NCI-H446 treated with DMSO at 0.1 percent for 48 hours (cell line): ENCODE data around the gene RPS8.
"Not testable (repeated sequence)": the region's sequence is repeated elsewhere in the genome, so short reads cannot be mapped to it uniquely, and the experiment has no call there.

Experiments used
- DNase-seq: peaks from one replicate; lab custom pipeline; 2025; lab: John Stamatoyannopoulos, UW

The RPS8 gene

DNA sequence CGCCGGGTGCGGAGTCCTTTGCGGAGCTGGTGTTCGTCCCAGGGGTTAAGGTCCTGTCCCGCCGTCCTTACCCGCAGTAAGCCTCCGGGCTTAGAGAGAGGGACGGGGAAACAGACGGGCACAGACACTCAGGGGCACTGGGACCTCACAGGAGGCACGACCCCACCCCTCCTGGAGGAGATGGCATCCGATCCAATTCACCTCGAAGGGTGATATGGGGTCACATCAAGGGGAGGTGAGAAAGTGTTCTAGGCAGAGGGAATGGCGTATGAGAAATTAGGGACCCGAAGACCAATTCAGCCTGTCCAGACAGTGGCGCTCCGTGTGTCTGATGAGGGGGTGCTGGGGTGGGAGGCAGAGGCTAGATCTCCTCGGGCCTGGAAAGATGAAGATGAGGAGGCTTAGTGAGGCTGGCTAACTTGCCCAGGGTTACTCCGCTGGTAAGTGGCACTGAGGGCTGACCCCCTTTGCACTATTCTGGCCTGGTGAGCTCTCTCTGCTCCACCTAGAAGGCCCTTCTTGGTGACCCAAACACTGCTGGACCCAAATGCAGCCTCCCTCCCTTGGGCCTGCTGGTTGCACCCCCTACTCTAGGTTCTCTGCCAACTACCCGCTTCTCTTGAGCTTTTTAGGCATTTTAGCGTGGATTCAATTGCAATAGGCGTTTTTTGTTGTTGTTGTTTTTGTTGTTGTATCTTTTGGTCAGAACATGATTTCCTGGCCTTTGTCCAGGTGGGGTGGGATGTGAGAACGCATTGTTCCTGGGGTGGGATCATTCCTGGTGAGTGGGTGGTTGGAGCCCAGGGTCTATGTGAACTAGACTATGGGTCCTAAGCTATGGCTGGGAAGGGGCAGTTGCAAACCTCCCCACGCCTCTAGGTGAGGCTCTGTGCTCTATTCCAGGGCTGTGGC lies 45.2 kb downstream of the RPS8 start:
- no peak for DNase-seq

DNA sequence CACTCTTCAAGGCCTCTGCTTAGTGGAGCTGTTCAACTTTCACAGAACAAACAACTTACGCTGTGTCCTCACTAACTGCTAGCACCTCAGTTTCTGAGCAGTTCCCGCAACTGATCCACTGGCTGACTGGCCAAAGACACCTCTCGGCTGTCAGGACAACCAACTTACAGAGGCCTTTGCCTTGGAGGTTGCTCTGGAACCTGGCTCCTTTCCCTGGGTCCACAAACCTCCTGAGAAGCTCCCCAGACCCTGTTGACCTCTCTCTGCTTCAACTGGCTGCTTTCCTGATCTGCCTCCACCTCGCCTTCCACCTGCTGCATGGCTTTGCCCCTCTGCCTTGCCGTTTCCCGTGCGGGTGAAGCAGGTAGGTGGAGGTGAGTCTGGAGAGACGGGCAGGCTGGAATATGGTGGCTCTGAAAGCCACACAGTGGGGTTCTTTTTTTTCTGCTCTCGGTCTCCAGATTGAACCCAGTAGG lies 45.9 kb downstream of the RPS8 start:
- DNase-seq: no peak

DNA sequence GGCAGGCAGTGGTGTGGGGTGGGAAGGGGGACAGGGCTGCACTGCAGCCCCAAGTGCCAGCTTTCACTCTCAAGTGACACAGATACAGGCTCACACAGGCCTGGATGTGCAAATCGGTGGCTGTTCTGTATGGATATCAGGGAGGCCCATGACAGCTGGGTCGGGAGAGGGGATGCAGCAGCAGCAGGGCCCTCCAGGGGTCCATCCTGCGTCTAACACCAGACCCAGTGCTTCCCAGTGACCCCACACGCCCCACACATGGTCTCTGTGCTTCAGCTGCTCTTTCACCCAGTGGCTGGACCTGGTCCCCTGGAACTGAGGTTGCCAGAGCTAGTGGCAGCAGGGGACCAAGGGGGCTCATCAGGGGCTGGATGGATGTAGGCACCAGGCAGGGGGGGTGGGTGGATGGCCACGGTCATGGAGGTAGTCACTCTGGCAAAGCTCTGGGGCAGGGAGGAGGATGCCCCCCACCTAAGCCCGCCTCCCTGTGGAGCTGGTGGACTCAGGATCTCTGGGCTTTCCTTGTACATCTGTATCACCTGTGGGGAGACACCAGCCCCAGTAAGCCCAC lies 46.9 kb downstream of the RPS8 start:
- DNase-seq: no peak

DNA sequence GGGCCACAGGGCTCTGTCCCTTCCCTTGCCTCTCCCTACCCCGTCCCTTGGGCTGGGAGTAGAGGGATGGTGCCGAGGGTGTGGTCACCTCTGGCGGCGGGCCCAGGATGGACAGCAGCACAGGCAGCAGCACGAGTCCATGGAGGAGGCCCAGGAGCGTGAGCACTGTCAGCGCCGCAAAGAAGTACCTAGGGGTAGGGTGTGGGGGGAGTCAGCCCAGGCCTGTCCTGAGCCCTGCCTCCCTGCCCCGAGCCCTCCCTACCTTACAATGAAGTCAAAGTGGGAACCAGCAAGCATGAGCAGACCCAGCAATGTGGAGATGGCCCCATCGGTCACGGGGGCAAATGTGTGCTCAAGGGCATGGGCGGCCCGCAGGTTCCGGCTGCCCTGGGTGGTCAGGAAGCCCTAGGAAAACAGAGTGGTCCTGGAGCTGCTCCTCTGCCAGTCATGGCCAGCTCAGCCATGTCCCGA lies 47.7 kb downstream of the RPS8 start:
- no peak for DNase-seq

DNA sequence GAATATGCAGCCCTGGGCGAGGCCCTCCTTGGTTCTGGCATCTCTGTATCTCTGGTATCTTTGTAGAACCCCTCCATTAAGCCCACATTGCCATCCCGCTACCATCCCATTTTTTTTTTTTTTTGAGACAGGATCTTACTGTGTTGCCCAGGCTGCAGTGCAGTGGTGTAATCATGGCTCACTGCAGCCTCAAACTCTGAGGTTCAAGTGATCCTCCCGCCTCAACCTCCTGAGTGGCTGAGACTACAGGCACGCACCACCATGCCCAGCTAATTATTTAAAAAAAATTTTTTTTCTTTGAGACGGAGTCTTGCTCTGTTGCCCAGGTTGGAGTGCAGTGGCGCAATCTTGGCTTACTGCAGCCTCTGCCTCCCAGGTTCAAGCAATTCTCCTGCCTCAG lies 49.1 kb downstream of the RPS8 start:
- not testable (repeated sequence) for DNase-seq

DNA sequence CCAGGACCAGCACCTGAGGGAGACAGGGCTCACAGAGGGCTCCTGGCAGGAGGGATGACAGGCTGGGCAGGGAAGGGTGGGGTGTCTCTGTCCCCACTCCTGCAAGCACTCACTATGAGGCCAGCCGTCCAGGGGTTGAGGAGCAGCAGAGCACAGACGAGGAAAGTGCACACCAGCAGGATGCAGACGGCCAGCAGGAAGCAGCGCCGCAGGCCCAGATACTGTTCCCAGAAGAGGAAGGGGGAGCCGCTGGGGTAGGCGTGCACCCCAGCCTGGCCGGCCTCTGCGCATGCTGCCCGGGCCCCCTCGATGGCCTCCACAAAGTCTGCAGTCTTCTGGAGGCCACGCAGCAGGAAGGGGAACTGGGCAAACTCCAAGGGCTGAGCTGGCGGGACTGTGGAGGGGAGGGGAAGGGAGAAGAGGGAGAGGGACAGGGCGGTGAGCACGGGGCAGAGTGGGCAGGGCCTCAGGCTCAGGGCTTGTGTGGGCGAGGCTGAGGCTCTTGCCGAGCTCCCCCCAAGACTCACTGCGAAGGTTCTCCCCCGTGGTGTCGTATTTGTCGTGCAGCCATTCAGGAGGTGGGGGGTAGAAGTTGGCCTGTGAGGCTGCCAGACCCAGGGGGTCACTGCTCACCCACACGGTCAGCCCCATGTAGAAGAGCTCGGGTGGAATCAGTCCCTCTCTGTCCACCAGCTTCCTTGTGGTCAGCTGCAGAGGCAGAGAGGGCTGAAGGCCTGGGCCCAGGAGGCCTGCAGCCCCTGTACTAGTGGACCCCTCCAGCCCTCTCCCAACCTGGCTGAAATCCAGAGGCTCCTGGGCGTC lies 51.2 kb downstream of the RPS8 start:
- DNase-seq: no peak

DNA sequence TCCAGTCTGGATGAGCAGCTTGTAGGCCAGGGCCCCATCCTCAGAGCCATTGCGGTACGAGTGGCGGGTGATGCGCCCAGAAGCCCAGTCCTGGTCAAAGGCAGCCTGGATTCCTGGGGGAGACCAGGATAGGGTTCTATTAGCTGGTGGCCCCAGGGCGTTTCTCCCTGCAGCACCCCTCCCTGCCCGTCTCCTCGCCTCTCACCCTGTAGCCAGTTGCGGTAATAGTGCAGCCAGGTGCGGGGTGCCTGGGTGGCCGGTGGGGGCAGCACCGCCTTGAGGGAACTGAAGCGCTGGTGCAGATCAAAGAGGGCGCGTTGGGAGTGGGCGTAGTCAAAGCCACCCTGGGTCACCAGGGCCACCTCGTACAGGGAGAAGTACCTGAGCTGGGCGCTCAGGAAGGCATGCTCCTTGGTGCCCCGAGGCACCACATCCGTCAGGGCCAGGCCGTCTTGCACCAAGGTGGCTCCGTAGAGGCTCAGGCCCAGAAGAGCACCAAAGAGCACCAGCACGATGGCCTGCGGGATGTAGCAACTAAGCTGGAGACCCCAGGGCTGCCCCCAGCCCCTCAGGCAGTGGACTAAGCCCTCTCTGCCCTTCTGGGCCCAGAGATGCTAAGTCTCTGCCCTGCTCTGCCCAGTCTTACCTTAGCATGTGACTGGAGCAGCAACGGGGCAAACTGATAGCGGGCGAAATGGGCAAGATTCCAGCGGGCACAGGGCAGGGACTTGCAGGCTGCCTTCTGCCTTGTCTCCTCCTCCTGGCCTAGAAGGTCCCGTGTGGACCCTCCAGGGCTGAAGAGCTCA lies 52.1 kb downstream of the RPS8 start:
- DNase-seq: no peak

DNA sequence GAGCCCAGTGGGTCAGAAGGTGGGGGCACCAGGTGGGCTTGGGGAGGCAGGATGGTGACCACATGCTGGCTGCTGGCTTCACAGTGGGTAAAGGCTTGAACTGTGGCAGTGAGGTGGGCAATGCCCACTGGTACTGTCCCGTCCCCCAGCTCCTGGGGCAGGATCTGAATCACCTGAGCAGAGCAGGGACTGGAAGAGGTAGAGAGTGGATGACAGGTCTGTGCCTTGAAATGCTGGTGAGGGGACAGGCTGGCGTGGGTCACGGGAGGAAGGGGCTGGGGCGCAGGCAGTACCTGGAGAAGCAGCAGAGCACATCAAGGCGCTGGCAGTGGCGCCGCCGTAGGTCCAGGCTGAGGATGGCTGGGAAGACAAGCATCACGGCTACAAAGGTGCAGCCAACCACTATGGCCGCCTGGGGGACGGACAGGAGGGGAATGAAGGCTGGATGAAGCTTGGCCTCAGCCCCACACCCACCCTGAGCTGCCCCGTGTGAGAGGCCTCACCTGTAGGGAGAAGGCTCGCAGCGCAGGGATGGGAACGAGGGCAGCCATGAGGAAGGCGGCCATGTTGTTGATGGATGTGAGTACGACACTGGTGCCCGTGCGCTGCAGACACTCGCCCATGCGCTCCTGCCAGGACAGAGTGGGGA lies 52.8 kb downstream of the RPS8 start:
- no peak for DNase-seq
